GM19239 (cell line): ENCODE data around the gene MLC1.

ENCODE experiments used
- DNase-seq: peaks from one replicate; pipeline ENCODE4 v3.0.0; 2011; ENCODE audit warnings: low spot score; ENCODE audit not compliant: insufficient read length
- FAIRE-seq: peaks from 2 replicates; lab custom pipeline; 2011; peaks lifted over from hg19 to GRCh38; lab: Jason Lieb, UNC

The MLC1 gene

GRCh38 chr22:50081426-50082196, 3.6 kb downstream of the MLC1 start:
- FAIRE-seq (no peak), DNase-seq (no peak)

- no peak for FAIRE-seq
- DNase-seq, result no peak
Observed at GRCh38 chr22:50080077-50080465, 5.2 kb downstream of the MLC1 start.

GRCh38 chr22:50078761-50079160, 6.5 kb downstream of the MLC1 start:
- no peak for FAIRE-seq
- DNase-seq, result no peak

GRCh38 chr22:50078246-50078645, 7.0 kb downstream of the MLC1 start:
- FAIRE-seq (no peak), DNase-seq (no peak)

- DNase-seq (no peak), FAIRE-seq (no peak)
Observed at GRCh38 chr22:50076646-50077535, 8.3 kb downstream of the MLC1 start.

- DNase-seq (no peak), FAIRE-seq (no peak)
Observed at GRCh38 chr22:50074551-50075530, 10.4 kb downstream of the MLC1 start.

GRCh38 chr22:50074056-50074455, 11.2 kb downstream of the MLC1 start:
- no peak for DNase-seq
- no peak for FAIRE-seq

GRCh38 chr22:50072714-50073538, 12.3 kb downstream of the MLC1 start:
- no peak for DNase-seq
- FAIRE-seq, result no peak

- no peak for FAIRE-seq
- no peak for DNase-seq
Observed at GRCh38 chr22:50072167-50072555, 13.1 kb downstream of the MLC1 start.

GRCh38 chr22:50071432-50072166, 13.6 kb downstream of the MLC1 start:
- no peak for DNase-seq
- no peak for FAIRE-seq

- FAIRE-seq (no peak), DNase-seq (no peak)
Observed at GRCh38 chr22:50070366-50070765, 14.9 kb downstream of the MLC1 start.

GRCh38 chr22:50068096-50068495, 17.1 kb downstream of the MLC1 start:
- FAIRE-seq (no peak), DNase-seq (no peak)

GRCh38 chr22:50067244-50067643, 18.0 kb downstream of the MLC1 start:
- DNase-seq (no peak), FAIRE-seq (no peak)

GRCh38 chr22:50064453-50064852, 20.8 kb downstream of the MLC1 start:
- DNase-seq, result no peak
- FAIRE-seq, result no peak

GRCh38 chr22:50063589-50064393, 21.4 kb downstream of the MLC1 start:
- DNase-seq, result no peak

GRCh38 chr22:50062509-50063135, 22.6 kb downstream of the MLC1 start:
- DNase-seq (no peak), FAIRE-seq (no peak)

More at GRCh38 chr22:50063589-50064393, 21.4 kb downstream of the MLC1 start:
- no peak for FAIRE-seq

GRCh38 chr22:50061824-50062355, 23.3 kb downstream of the MLC1 start:
- no peak for FAIRE-seq
- no peak for DNase-seq
